Esophagus muscularis mucosa (tissue), 4 donors: Measurements from ENCODE around the gene GAS2. TPM values are rescaled to one million over a fixed set of nuclear protein-coding genes. Genes with fewer than 3 reads are reported as not detected.

Experiments used
- DNase-seq: peaks from one replicate; pipeline ENCODE4 v3.0.0-alpha.2; 2017; ENCODE audit errors: extremely low spot score
- H3K27ac ChIP-seq, 4 donors: fragments of 200-600 bp; sonication (generic); replicated peaks in 1 of 4; 1 replicate in 3 of 4; 2 replicates in 1 of 4; pipeline ENCODE4 v1.5.1; 2016 to 2019; ENCODE audit warnings: mild to moderate bottlenecking in 1 of 4
- H3K27me3 ChIP-seq, 4 donors: fragments of 200-600 bp; sonication (generic); one replicate each; pipeline versions ENCODE4 v1.5.1 to v1.6.0; 2016 to 2019
- H3K36me3 ChIP-seq, 4 donors: fragments of 200-600 bp; sonication (generic); one replicate each; pipeline ENCODE4 v1.5.1; 2016 to 2019
- H3K4me1 ChIP-seq, 4 donors: fragments of 200-600 bp; sonication (generic); one replicate each; pipeline ENCODE4 v1.5.1; 2016 to 2019
- H3K4me3 ChIP-seq, 4 donors: fragments of 200-600 bp; sonication (generic); 1 replicate in 2 of 4; 2 replicates in 2 of 4; pipeline ENCODE4 v1.5.1; 2016 to 2019; ENCODE audit warnings: mild to moderate bottlenecking in 4 of 4, moderate library complexity in 1 of 4
- H3K9me3 ChIP-seq, 4 donors: fragments of 200-600 bp; sonication (generic); 1 replicate in 3 of 4; 2 replicates in 1 of 4; pipeline ENCODE4 v1.5.1; 2016 to 2019
- EP300 ChIP-seq: sonication (generic); formaldehyde crosslinking; IDR thresholded peaks from one replicate; pipeline ENCODE4 v1.6.1; 2017; ENCODE audit warnings: antibody characterized with exemption
- POLR2A ChIP-seq: fragments of 450-650 bp; IDR thresholded peaks from one replicate; pipeline ENCODE4 v1.6.1; 2017; ENCODE audit warnings: antibody characterized with exemption, moderate library complexity, mild to moderate bottlenecking, low read depth
- POLR2AphosphoS5 ChIP-seq, 2 donors: sonication (generic); formaldehyde crosslinking; IDR thresholded peaks; one replicate each; pipeline ENCODE4 v1.6.1; 2017; ENCODE audit warnings: antibody characterized with exemption in 2 of 2
- WGBS: methylation state at CpG from one replicate; pipeline ENCODE4 v1.1.5; 2018; 5-methylcytosine and 5-hydroxymethylcytosine counted together
- intact Hi-C: fragments of 100-400 bp; cut with DNase I; formaldehyde crosslinking; loops from one replicate; pipeline ENCODE4 v1.15.1; 2023
- total RNA-seq, 4 donors: library from RNA; depleted of rRNA; stranded (reverse); fragments of >200 nt; gene quantifications; one replicate each; pipeline versions ENCODE4 v1.1.0 to v1.2.1, GENCODE V29; 2016
- TF ChIP-seq, protein P1 (sequence below), 3 experiments: fragments of 200-600 bp in 2 of 3; fragments of 450-650 bp in 1 of 3; sonication (generic) in 2 of 3; IDR thresholded peaks; one replicate each; pipeline ENCODE4 v1.5.1; 2017 to 2019; ENCODE audit warnings: antibody characterized with exemption in 3 of 3, mild to moderate bottlenecking in 2 of 3, moderate library complexity in 1 of 3

Gene GAS2
- total RNA-seq, 4 donors from 2014 or later, result 0.65 to 4.2 (median 1.4) TPM

DNA sequence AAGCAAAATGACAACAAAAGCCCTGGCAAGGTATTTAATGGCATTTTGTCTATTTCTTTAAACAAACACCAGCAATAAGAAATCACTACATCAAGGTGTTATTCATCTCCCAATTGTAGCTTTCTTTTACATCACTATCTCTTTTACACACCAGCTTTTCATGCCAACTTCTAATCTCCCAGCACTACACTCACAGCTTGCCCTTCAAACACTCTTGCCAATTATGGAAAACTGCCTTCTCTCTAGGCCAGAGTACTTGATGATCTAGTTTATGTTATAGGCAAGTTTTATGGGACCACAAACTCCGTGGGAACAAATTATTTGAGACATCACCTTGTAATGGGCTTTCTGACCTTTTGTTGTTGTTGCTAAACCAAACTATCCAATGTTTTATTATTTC, 101.9 kb downstream of the GAS2 start:
- 64% methylated on average over 1 of the region's 1 CpG for WGBS
- Histone ChIP-seq H3K27me3 (no peaks in the 10 kb centered on the region), H3K36me3 (no peaks in the 10 kb centered on the region), H3K9me3 (no peaks in the 10 kb centered on the region), H3K4me3 (no peak overlapping the region), H3K27ac (no peak overlapping the region), H3K4me1 (no peaks in the 10 kb centered on the region)
- TF ChIP-seq, protein P1, sequence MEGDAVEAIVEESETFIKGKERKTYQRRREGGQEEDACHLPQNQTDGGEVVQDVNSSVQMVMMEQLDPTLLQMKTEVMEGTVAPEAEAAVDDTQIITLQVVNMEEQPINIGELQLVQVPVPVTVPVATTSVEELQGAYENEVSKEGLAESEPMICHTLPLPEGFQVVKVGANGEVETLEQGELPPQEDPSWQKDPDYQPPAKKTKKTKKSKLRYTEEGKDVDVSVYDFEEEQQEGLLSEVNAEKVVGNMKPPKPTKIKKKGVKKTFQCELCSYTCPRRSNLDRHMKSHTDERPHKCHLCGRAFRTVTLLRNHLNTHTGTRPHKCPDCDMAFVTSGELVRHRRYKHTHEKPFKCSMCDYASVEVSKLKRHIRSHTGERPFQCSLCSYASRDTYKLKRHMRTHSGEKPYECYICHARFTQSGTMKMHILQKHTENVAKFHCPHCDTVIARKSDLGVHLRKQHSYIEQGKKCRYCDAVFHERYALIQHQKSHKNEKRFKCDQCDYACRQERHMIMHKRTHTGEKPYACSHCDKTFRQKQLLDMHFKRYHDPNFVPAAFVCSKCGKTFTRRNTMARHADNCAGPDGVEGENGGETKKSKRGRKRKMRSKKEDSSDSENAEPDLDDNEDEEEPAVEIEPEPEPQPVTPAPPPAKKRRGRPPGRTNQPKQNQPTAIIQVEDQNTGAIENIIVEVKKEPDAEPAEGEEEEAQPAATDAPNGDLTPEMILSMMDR (IDR thresholded peaks at IDR 0.05), result no peak
- TF ChIP-seq EP300 (no peak), POLR2A (no peak)
- no peak for DNase-seq
- intact Hi-C loops, result no loop called here

DNA sequence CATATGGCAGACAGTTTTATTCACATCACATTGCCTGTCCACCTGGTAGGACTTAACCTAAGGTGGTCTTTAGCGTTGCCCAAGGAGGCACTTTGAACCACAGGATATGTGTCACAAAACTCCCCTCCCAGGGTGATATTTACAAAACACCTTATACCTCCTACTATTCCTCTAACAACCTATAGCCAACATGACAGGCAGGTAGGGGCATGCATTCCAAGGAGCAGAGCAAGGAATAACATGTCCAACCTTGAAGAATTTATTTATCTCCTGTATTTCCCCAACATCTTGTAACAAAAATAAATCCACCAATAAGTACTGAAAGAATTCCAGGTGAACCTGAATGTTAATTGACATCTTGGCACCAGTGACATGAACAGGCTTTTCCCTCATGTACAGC, 102.7 kb downstream of the GAS2 start:
- no peak overlapping the region for H3K4me3 ChIP-seq
- no peak for DNase-seq
- H3K27me3 ChIP-seq, result no peaks in the 10 kb centered on the region
- no peak for TF ChIP-seq POLR2AphosphoS5 (IDR thresholded peaks at IDR 0.05)
- TF ChIP-seq EP300, result no peak
- TF ChIP-seq, protein P1 (IDR thresholded peaks at IDR 0.05), result no peak
- TF ChIP-seq POLR2A, result no peak
- WGBS, result 94% methylated on average over 1 of the region's 1 CpG
- H3K9me3 ChIP-seq, result no peaks in the 10 kb centered on the region
- no peaks in the 10 kb centered on the region for H3K4me1 ChIP-seq
- intact Hi-C loops, result no loop called here
- no peak overlapping the region for H3K27ac ChIP-seq
- H3K36me3 ChIP-seq, result no peaks in the 10 kb centered on the region

DNA sequence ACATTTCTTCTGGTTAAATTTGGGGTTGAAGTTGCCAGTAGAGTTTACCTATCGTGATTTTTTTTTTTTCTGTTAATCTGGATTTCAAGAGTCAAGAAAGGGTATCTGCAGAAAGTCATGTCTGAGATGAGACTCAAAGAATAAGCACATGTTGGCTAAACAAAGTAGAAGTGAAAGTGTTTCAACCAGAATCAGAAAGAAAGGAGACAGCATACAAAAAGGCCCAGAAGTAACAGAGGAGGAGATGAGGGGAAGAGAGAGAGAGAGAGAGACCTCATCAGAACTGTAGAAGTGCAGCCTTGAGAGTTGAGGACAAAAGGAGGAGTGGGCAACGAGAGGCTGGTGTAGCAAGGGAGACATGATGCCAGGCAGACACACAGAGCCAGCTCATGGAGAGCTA, 108.3 kb downstream of the GAS2 start:
- DNase-seq, result no peak
- WGBS, result 86% methylated on average over 2 of the region's 2 CpGs
- intact Hi-C loops, result no loop called here
- no peaks in the 10 kb centered on the region for H3K36me3 ChIP-seq
- no peaks in the 10 kb centered on the region for H3K9me3 ChIP-seq
- H3K27me3 ChIP-seq, result no peaks in the 10 kb centered on the region
- no peak overlapping the region for H3K4me3 ChIP-seq
- TF ChIP-seq POLR2A, result no peak
- no peak for TF ChIP-seq POLR2AphosphoS5 (IDR thresholded peaks at IDR 0.05)
- TF ChIP-seq EP300, result no peak
- TF ChIP-seq, protein P1 (IDR thresholded peaks at IDR 0.05), result no peak
- no peaks in the 10 kb centered on the region for H3K4me1 ChIP-seq
- H3K27ac ChIP-seq, result no peak overlapping the region

DNA sequence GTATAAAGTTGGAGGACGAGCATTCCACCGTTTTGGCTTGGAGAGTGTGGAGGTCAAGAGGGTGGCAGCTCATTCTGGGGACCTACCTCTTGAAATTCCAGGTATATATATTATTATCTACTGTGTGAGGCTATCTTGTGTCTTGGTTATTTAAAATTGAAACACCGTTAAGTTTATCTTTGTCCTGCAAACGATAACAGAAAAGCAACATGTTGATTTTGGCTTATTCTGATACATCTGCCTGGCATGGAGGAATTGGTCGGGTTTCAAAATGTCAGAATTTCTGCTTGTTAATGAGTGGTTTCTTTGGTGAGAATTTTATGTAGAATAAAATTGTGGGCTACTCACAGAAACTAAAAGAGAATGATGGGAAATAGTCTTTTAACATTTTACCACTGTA, 108.8 kb downstream of the GAS2 start:
- intact Hi-C loops, result no loop called here
- H3K4me3 ChIP-seq, result no peak overlapping the region
- 89% methylated on average over 5 of the region's 5 CpGs for WGBS
- H3K27ac ChIP-seq, result no peak overlapping the region
- H3K36me3 ChIP-seq, result no peaks in the 10 kb centered on the region
- no peaks in the 10 kb centered on the region for H3K27me3 ChIP-seq
- no peaks in the 10 kb centered on the region for H3K9me3 ChIP-seq
- no peak for TF ChIP-seq POLR2AphosphoS5 (IDR thresholded peaks at IDR 0.05)
- TF ChIP-seq, protein P1 (IDR thresholded peaks at IDR 0.05), result no peak
- TF ChIP-seq EP300, result no peak
- no peak for TF ChIP-seq POLR2A
- H3K4me1 ChIP-seq, result no peaks in the 10 kb centered on the region
- DNase-seq, result no peak

DNA sequence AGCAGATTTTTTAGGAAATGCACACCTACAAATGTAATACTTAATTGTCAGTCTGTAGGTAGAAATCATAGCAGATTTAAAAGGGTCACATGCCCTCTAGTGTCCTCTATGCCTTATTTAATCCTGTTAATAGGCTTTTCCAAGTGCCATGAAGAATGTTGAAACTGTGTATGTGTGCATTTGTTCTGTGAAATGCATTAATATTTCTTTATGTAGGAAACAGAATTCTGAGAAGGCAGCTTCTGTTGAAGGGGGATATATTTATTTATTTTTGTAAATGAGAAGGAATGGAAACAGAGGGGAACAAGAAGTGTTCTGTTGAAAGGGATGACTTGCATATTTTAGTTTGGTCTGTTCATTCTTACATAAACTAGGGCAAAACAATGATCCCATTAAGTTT, 112.2 kb downstream of the GAS2 start:
- H3K9me3 ChIP-seq, result no peaks in the 10 kb centered on the region
- H3K4me3 ChIP-seq, result no peak overlapping the region
- no peaks in the 10 kb centered on the region for H3K36me3 ChIP-seq
- TF ChIP-seq POLR2AphosphoS5 (IDR thresholded peaks at IDR 0.05), result no peak
- TF ChIP-seq EP300, result no peak
- TF ChIP-seq, protein P1 (IDR thresholded peaks at IDR 0.05), result no peak
- TF ChIP-seq POLR2A, result no peak
- no peaks in the 10 kb centered on the region for H3K4me1 ChIP-seq
- intact Hi-C loops, result no loop called here
- no peak for DNase-seq
- H3K27me3 ChIP-seq, result no peaks in the 10 kb centered on the region
- no peak overlapping the region for H3K27ac ChIP-seq
